GM18909 (cell line): ENCODE measurements around the gene SAMD8.

Experiments
- ATAC-seq: cut with Tn5 transposase; IDR thresholded peaks from one replicate; pipeline ENCODE4 v1.9.1; 2021; ENCODE audit warnings: mild to moderate bottlenecking; ENCODE audit not compliant: unreplicated experiment, poor library complexity

SAMD8 gene

GRCh38 chr10:75083972-75084833, 27.3 kb upstream of the SAMD8 start:
- no peak for ATAC-seq

- no peak for ATAC-seq
Observed at GRCh38 chr10:75084834-75085384, 26.5 kb upstream of the SAMD8 start.

GRCh38 chr10:75086278-75086934, 25.1 kb upstream of the SAMD8 start:
- no peak for ATAC-seq

GRCh38 chr10:75088640-75089039, 22.8 kb upstream of the SAMD8 start:
- no peak for ATAC-seq

GRCh38 chr10:75089634-75090033, 21.8 kb upstream of the SAMD8 start:
- ATAC-seq = no peak

GRCh38 chr10:75091146-75091545, 20.3 kb upstream of the SAMD8 start:
- ATAC-seq = no peak

GRCh38 chr10:75094465-75094864, 17.0 kb upstream of the SAMD8 start:
- ATAC-seq = no peak

- no peak for ATAC-seq
Observed at GRCh38 chr10:75095631-75096030, 15.8 kb upstream of the SAMD8 start.

- ATAC-seq = no peak
Observed at GRCh38 chr10:75096749-75097148, 14.7 kb upstream of the SAMD8 start.

GRCh38 chr10:75097666-75098285, 13.7 kb upstream of the SAMD8 start:
- no peak for ATAC-seq

- ATAC-seq = no peak
Observed at GRCh38 chr10:75098902-75099673, 12.4 kb upstream of the SAMD8 start.

- ATAC-seq = peak; percentile 75
Observed at GRCh38 chr10:75099952-75100763, 11.3 kb upstream of the SAMD8 start.

- ATAC-seq = no peak
Observed at GRCh38 chr10:75100764-75101291, 10.6 kb upstream of the SAMD8 start.

GRCh38 chr10:75101416-75102251, 9.8 kb upstream of the SAMD8 start:
- ATAC-seq = no peak

- ATAC-seq = no peak
Observed at GRCh38 chr10:75102830-75103673, 8.4 kb upstream of the SAMD8 start.

GRCh38 chr10:75103881-75104686, 7.4 kb upstream of the SAMD8 start:
- no peak for ATAC-seq

- no peak for ATAC-seq
Observed at GRCh38 chr10:75104842-75105241, 6.6 kb upstream of the SAMD8 start.
